SW 1271 (cell line): ENCODE measurements around the gene VPS41.

Experiments
- DNase-seq, 2 experiments: peaks; one replicate each; lab custom pipeline; 2025; lab: John Stamatoyannopoulos, UW

VPS41 gene

DNA sequence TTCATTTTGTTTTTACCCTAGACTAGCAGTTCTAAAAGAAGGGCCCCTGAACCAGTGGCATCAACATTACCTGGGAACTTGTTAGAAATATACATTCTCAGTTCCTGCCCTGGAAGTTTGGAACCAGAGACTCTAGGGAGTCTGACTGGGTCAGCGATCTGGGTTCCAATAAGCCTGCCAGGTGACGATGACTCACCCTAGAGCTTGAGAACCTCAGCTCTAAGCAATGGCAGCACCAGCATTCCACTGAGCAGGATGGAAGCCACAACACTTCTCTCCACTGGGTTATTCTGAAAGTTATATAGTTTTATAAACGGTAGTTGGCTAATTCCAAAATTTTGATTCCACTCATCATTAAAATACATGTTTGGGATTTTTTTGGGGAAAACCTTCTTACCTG, 180.8 kb downstream of the VPS41 start:
- DNase-seq, result no peak

DNA sequence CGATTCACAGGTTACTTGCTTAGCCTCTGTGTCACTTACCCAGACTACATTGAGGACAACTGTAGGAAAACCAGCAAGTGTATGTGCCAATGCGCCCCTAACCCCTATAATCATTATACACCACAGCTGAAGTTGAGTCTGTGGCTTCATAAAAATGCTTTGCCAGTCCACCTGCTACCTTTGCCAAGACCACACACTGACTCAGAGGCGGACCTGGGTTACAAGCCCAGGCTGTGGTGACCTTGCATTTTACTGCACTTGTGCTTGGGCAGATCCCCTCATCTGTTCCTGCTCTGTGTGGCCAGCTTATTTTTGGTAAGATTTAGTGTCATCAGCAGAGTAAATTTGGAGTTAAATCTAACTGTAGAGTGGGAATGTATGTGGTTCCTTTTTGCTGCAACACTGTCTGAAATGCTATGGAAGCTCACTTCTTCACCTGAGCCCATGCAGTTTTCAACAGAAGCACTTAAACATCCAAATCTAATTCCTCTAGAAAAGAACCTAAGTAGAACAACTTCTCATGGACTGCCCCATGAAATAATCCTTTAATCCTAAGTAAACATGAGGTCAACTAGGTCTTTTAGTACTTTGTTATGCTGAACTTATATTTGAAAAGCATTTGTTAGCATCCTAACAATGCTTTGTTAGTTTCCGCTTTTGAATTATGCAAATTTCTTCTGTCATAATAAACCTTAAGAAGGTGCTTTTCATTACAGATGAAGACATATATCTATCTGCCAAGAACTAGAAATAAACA, 181.6 kb downstream of the VPS41 start:
- DNase-seq, result no peak

DNA sequence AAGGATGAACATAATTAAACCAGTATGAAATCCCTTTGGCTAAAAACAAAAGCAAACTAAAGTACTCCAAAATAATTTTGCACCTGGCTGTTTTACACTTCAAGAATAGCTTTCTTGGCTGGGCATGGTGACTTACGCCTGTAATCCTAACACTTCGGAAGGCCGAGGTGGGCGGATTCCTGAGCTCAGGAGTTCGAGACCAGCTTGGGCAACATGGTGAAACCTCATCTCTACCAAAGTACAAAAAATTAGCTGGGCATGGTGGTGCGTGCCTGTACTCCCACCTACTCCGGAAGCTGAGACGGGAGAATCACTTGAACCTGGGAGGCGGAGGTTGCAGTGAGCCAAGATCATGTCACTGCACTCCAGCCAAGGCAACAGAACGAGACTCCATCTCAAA, 185.7 kb downstream of the VPS41 start:
- no peak for DNase-seq

DNA sequence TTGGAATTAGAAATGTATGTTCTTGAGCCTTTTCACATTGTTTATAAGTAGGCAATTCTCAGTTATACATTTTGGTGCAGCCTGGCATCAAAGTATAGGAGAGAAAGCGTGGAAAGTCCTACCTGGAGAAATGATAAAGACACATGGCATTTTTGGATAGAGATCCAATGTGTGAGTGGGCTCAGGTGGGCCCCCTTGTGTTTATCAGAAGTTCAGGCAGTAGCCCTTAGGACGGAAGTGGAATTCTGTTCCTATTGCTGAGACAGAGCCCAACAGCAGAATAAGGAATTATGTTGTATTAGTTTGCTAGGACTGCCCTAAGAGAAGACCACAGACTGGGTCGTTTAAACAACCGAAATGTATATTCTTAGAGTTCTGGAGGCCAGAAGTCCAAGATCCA, 192.6 kb downstream of the VPS41 start:
- no peak for DNase-seq

DNA sequence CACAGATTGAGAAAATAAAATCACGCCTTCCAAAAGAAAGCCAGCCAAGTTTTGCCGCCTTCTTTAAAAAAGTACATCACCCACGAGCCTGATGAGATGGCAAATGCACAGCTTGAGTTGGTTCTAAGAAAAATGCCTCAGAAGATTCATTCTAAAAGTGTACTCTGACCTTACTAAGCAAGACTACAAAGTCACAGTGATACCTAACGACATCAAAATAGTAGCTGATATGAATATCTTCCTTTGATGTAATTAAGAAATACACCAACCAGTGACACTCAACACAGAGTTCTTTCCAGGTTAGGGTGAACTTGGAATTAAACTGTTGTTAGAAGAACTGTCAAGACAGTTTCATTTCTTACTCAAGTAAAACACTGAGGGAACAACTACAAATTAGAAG, 199.9 kb downstream of the VPS41 start:
- no peak for DNase-seq

DNA sequence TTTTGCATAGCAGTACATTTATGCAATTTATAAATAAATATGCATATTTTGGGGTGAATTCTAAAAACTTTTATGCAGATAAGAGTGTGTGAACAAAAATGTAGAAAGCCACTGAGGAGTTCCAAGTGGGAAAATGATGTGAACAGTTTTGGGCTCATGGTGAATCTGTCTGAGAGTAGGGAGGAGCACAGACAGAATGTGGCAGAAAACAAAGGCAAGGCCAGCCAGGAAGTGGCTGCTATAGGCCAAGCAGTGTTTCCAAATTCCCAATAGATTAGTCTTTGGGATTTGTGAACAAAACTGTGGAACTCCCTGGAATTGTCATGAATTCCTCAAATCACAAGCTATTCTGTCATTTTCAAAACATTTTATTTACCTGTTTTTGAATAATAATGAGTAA, 204.2 kb downstream of the VPS41 start:
- DNase-seq, result no peak

DNA sequence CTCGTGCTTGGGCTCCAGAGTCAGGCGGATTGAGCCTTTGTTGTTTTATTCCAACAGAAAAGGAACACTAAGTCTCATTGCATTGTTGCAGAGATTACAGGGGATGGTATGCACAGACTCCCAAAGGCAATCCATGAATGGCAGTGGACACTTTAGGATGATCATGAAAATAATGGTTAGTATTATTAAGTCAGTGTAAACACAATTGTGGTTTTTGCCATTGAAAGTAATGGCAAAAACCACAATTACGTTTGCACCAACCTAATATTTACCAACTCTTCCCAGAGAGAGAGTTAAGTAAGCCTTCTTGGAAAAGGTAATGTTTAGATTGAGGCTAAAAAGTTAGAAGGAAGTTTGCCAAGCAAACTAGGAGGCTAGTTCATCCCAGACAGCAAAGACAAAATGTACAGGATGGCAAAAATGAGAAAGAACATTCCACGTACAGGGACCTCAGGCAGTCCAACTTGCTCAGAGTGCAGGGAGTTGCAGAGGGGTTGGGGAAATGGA, 204.9 kb downstream of the VPS41 start:
- DNase-seq, result no peak

DNA sequence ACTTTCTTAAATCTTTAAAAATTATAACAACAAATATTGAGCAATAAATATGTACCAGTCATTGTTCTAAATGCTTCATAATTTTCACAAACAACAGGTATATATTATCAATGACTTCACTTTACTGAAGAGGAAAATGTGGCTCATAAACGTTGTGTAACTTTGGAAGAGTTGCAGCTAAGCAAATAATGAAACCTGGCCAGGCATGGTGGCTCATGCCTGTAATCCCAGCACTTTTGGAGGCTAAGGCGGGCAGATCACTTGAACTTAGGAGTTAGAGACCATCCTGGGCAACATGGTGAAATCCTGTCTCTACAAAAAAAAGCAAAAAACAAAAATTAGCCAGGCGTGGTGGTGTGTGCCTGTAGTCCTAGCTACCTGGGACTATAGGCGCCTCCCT, 205.9 kb downstream of the VPS41 start:
- no peak for DNase-seq

DNA sequence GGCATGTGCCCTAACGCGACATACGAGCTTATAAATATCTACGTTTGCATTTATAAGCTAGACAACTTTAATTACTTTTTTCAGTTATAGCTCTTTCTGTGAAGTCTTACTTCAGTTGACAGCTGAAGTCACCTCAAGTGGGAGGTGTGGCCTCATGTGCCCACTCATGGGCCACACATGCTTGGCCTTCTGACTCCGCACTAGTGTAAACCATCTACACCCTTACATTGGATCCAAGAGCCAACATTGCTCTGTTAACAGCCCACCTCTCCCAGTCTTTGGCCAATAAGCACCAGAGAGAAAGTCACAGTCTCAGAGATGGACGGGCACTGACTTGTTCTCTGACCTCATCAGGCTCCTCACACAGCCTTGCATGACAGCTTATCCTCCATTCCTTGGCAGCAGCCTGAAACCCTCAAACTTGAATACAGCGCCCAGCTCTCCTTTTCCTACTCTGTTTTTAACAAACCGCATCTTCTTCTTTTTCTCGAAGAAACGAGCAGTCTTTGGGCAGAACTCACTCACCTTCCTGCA, 206.9 kb downstream of the VPS41 start:
- no peak for DNase-seq

DNA sequence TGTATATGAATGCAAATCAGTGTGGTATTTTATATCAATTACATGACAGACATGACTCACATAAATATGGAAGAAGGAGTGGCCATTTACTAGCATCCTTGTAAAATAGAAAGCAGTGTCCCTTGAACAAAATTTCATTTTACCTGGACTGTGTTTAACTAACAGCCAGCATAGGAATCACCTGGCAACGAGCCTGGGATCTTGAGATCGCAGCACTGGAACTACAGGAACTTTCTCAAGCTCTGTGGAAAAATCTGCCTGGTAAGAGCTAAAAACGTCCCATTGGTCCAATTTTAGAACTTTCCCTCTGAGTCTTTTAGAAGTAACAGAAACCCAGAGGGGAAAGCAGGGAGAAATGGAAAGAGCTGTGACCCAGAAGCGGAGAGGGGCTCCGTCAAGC, 208.9 kb downstream of the VPS41 start:
- no peak for DNase-seq

DNA sequence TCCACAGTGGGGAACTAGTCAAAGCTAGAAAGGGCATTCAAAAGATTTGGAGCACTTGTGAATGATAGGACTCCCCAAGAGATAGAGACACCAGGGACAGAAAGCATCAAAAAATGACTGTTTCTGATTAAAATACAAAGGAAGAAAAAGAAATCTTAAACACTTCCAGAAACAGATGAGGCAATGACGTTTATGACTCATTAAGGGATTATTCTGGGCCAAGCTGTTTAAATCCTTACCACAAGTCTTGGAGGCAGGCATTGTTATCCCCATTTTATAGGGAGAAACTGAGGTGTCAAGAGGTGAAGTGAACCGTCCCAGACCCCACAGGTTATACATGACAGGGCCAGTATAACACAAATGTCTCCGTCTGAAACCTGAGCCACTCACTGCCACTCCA, 209.5 kb downstream of the VPS41 start:
- DNase-seq, result no peak

DNA sequence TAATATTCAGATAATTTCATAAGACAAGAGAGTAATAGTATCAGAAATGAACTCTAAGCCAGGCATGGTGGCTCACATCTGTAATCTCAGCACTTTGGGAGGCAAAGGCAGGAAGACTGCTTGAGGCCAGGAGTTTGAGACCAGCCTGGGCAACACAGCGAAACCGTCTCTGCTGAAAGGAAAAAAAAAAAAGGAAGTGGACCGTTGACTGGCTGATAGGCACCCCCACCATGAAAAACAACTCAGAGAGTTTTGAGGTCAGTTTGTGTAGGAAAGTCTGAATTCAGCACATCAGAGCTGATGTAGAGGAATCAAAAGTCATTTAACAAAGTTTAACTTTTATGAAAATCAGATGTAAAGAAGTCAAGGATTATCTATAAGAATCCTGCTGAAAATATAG, 214.7 kb downstream of the VPS41 start:
- DNase-seq, result no peak

DNA sequence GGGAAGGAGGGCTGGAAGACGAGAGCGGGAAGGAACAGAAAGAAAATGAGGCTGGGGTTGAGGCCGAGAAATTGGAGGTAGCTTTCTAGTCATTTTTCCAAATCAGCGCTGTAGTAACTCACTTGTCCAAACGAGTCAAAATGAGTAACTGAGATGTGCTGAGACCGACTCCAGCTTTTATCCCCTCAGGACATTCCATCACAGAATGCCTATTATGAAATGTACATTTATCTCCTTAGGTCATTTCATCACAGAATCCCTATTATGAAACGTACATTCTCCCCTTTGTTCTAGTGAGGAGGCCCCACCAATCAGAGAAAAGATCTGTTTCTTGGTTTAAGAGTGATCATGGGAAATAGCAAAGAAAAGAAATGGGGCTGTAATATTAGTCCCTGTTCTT, 222.1 kb downstream of the VPS41 start:
- no peak for DNase-seq

DNA sequence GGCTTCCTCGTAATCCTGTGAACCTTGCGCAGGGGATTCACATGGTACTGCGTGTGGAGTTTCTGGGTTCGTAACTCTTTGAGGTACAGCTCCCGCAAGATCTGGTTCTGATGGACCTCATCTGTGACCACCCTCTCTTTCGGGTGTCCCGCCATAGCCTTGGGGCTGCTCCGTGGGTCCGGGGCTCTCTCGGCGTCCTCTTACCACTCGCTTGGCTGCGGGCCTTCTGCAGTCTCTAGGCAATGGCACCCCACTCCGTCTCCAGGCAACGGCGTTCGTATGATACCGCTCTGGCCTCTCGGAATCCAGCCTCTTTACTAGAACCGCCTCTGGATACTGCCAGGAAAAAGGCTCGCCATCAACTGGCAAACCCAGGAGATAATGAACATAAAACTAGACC, 223.1 kb downstream of the VPS41 start:
- no peak for DNase-seq

DNA sequence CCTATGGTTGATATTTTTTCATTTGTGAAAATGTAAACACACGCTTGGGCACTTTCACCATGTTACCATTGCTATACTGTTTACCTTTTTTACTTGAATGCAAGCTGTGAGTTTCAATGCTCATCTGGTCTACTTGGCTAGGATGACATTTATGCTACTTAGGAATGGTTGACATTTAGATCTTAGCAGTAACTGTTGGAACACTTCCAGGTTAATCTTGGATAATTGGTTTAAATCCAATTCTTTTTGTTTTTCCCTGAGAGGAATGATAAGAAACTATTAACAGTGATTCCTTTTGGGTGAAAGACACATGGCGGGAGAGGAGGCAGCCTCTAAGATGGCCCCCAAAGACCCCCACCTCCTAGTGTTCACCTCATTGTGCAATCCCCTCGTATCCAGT, 226.4 kb downstream of the VPS41 start:
- no peak for DNase-seq

DNA sequence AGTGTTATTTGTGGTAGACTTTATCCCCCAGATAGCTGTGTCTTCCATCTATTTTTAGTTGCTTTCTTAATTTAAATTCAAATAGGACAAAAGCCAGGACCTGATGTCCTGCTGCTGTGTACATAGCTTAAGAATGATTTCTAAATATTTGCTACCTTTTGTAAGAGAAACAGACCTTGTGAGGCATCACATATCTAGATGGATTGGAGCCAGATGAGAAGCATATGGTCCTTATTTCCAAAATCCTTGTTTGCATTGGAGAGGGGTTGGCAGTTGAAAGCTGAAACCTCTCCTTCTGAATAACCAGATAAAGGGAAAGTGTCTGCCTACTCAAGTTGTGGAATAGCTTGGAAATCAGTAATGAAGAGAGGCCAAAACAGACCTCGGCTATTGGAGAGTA, 227.1 kb downstream of the VPS41 start:
- no peak for DNase-seq

DNA sequence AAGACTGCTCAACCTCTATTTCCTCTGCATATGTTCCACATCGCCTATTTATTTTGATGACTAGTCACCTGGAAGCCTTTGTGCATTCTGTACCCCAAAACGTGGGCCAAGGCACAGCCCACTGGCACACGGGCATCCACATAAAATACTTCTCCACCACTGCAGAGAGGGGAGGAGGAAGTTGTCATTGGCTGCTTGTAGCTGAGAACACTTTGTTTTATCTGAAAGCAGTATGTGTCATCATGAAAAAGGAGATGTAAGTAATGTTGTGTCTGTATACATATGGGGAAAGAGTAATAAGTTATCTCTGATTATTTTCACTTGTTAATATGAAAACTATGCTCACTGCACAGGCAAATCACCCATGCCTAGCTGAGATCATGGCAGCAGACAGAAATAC, 229.6 kb downstream of the VPS41 start:
- no peak for DNase-seq

DNA sequence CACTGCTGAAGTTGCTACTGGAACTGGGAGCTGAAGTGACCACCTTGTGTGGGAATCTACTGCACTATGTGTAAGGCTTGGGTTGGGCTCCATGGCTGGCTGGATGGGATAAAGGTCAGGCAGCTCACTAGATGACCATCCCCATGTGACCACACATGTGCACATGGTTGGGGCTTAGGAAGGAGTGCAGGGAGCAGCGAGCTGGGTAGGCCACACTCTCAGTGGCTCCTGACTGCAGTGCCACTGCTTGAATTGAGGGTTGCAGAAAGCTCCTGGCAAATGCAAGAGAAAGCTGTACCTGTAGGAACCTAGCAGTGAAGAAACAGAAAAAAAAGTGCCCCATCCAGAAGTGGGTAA, 230.3 kb downstream of the VPS41 start:
- no peak for DNase-seq

DNA sequence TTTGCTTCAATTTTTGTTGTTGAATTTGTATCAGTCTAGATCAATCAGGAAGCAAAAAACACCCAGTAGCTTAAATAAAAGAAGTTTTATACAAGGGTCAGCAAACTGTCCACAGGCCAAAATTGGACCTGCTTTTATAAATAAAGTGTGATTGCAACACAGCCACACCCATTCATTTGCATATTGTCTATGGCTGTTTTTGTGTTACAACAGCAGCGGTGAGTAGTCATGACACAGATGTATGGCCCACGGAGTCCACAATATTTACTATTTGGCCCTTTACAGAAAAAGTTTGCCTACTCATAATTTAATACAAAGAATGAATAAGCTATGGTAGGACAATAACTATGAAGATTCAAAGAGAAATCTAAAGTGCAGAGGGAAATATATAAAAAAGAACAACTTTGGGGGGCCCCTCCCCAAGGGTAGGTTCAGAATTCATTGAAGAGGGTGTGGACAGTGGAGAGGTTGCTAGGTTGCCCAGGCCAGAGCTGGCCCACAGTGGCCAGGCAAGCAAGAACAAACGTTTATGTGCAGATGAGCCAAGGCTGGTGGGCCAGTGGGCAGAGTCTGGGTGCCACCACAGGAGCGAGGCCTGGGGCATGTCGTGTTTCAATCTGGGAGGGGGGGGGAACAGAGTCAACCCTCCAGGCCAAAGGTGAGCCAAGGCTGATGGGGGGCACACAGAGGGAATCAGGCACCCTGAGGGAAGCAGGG, 230.9 kb downstream of the VPS41 start:
- DNase-seq, result no peak

DNA sequence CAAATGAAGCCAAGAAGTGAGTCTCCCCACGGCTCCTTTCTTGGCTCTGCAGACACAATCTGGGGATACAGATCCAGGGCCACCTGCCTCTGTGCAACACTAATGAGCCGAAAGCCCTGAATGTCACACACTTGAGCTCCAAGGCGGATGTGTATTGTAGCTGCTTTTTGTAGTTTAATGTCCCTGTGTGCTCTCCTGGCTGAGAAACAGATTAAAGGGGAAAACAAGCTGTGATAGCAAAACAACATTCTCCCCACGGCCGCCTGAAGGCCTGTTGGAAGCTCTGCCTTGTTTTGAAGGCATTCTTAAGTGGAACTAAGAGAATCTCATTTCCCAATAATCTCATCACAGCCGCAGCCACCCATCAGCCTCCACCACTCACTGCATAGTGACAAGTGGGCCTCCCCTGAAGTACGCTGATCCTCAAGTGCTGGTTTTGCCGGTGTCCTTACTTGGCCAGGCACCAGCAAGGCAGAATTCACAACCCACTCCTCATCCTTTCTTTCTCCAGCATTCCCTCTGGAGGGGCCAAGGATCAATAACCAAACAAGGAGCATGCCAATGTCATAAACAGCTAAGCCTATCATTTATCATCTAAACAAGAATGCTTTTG, 233.4 kb downstream of the VPS41 start:
- DNase-seq, result no peak

DNA sequence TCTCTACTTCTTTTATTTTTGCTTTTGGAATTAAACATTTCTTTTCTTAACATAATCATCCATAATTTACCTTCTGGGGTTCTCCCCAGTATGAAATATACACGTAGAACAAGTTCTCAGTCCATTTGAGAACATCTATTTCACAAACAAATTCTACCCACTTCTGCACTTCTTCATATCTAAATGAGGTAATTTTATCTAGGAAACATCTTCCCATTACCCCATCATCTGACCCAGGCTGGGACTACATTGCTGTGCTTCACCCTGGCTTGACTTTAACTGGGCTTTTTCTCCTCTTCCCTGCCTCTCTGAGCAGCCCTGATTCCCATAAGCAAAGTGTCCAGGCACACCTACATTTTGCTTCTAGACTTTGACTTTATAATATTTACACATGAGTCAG, 234.5 kb downstream of the VPS41 start:
- DNase-seq, result no peak

DNA sequence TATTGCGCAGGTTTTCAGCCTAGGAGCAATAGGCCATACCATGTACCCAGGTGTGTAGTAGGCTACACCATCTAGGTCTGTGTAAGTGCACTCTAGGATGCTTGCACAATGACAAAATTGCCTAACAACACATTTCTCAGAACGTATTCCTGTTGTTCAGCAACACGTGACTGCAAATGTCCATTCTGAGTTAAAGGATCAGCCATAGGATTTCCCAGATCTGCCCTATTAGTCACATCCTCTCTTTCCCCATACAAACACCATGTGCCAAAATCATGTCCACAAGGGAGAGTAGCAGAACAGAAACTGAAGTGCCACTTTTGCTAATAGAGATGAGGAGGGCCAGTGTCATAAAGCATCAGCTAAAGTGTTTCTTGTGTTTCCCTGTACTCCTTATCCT, 235.2 kb downstream of the VPS41 start:
- peak in 1 of 2 experiments; percentile 43 for DNase-seq
